ENCODE data around the gene SLC22A23.

DNA sequence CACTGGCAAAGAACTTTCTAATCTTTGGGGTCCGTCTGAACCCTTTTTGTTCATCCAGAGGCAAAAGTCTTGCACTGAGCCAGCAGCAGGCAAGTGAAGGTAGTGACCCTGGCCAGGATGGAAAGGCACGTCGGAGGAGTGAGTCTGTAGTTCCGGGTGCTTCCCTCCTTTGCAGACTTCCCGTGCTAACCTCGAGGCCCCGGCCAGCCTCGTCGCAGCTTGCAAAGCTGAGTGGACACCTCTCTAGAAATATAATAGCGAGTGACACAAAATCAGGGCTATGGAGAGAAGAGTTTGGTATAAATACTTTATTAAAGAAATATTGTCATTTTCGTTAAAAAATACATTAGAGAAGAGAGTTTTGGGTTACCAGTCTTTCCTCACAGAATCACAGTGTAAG lies 188.2 kb downstream of the SLC22A23 start:
- TF ChIP-seq GATA2 (IDR thresholded peaks at IDR 0.05; ENCODE audit: low read depth, low read length) (no peak), GATA3 (IDR thresholded peaks at IDR 0.05; ENCODE audit: low read depth, low read length) (no peak)
